Measurements from ENCODE around the gene LYZL1. TPM values are rescaled to one million over a fixed set of nuclear protein-coding genes. Genes with fewer than 3 reads are reported as not detected.
"Not testable (repeated sequence)": the region's sequence is repeated elsewhere in the genome, so short reads cannot be mapped to it uniquely, and the experiment has no call there.

Gene LYZL1
- total and polyA plus RNA-seq, 4 experiments from 2014 or later = not detected

GRCh38 chr10:29292406-29292805, 3.5 kb downstream of the LYZL1 start:
- DNase-seq; H3K36me3 Mint-ChIP-seq; H3K4me3 ChIP-seq (ENCODE audit: low read length in 2 of 2); H3K27me3 ChIP-seq (ENCODE audit: insufficient read depth, low read length); H3K27me3 Mint-ChIP-seq; CTCF ChIA-PET (ENCODE audit: partially characterized antibody); H3K9me3 Mint-ChIP-seq; H3K4me1 ChIP-seq (ENCODE audit: insufficient read depth, low read length); H3K36me3 ChIP-seq (ENCODE audit: insufficient read depth, low read length); H3K27ac ChIP-seq (ENCODE audit: low read depth, low read length); POLR2A ChIA-PET (ENCODE audit: partially characterized antibody); H3K4me1 Mint-ChIP-seq; H3K4me3 Mint-ChIP-seq; H3K9me3 ChIP-seq (ENCODE audit: control insufficient read depth in 1 of 2, low read length in 2 of 2); intact Hi-C loops (cut with micrococcal nuclease); H3K27ac Mint-ChIP-seq: not testable (repeated sequence)

GRCh38 chr10:29295813-29296212, 6.9 kb downstream of the LYZL1 start:
- Mint-ChIP-seq H3K27ac (no peak overlapping the region), H3K27me3 (peaks cover 6 to 11% of the 10 kb centered on the region in 2 donors), H3K4me3 (no peak overlapping the region), H3K9me3 (peaks cover 0 to 20% (median 7%) of the 10 kb centered on the region in 8 donors), H3K36me3 (no peaks in the 10 kb centered on the region), H3K4me1 (no peaks in the 10 kb centered on the region)
- POLR2A ChIA-PET (ENCODE audit: partially characterized antibody) = no interaction called here
- Histone ChIP-seq H3K27ac (ENCODE audit: low read depth, low read length) (no peak overlapping the region), H3K27me3 (ENCODE audit: insufficient read depth, low read length) (no peaks in the 10 kb centered on the region), H3K36me3 (ENCODE audit: insufficient read depth, low read length) (no peaks in the 10 kb centered on the region), H3K4me1 (ENCODE audit: insufficient read depth, low read length) (no peaks in the 10 kb centered on the region), H3K4me3 (ENCODE audit: low read length in 2 of 2) (no peak overlapping the region), H3K9me3 (ENCODE audit: control insufficient read depth in 1 of 2, low read length in 2 of 2) (peaks cover 0 to 8% of the 10 kb centered on the region in 2 donors)
- no peak for DNase-seq
- CTCF ChIA-PET (ENCODE audit: partially characterized antibody) = no interaction called here
- intact Hi-C loops (cut with micrococcal nuclease) = no loop called here

- H3K27me3 Mint-ChIP-seq = peaks cover 6 to 16% of the 10 kb centered on the region in 2 donors
- Histone ChIP-seq H3K4me1 (ENCODE audit: insufficient read depth, low read length) (no peaks in the 10 kb centered on the region), H3K27ac (ENCODE audit: low read depth, low read length) (no peak overlapping the region), H3K36me3 (ENCODE audit: insufficient read depth, low read length) (no peaks in the 10 kb centered on the region), H3K27me3 (ENCODE audit: insufficient read depth, low read length) (no peaks in the 10 kb centered on the region), H3K9me3 (ENCODE audit: control insufficient read depth in 1 of 2, low read length in 2 of 2) (peaks cover 0 to 8% of the 10 kb centered on the region in 2 donors), H3K4me3 (ENCODE audit: low read length in 2 of 2) (no peak overlapping the region)
- no peak for DNase-seq
- intact Hi-C loops (cut with micrococcal nuclease) = no loop called here
- peaks cover 5 to 36% (median 23%) of the 10 kb centered on the region in 8 donors for H3K9me3 Mint-ChIP-seq
- no peak overlapping the region for H3K4me3 Mint-ChIP-seq
- no peaks in the 10 kb centered on the region for H3K4me1 Mint-ChIP-seq
- CTCF ChIA-PET (ENCODE audit: partially characterized antibody) = no interaction called here
- POLR2A ChIA-PET (ENCODE audit: partially characterized antibody) = no interaction called here
- no peaks in the 10 kb centered on the region for H3K36me3 Mint-ChIP-seq
- no peak overlapping the region for H3K27ac Mint-ChIP-seq
Measured at GRCh38 chr10:29297678-29298077, 8.8 kb downstream of the LYZL1 start.

GRCh38 chr10:29301359-29301910, 12.6 kb downstream of the LYZL1 start:
- Histone ChIP-seq H3K27ac (ENCODE audit: low read depth, low read length) (no peak overlapping the region), H3K4me3 (ENCODE audit: low read length in 2 of 2) (no peak overlapping the region), H3K9me3 (ENCODE audit: control insufficient read depth in 1 of 2, low read length in 2 of 2) (peaks cover 0 to 8% of the 10 kb centered on the region in 2 donors), H3K36me3 (ENCODE audit: insufficient read depth, low read length) (no peaks in the 10 kb centered on the region), H3K27me3 (ENCODE audit: insufficient read depth, low read length) (no peaks in the 10 kb centered on the region), H3K4me1 (ENCODE audit: insufficient read depth, low read length) (no peaks in the 10 kb centered on the region)
- Mint-ChIP-seq H3K9me3 (peaks cover 5 to 37% (median 23%) of the 10 kb centered on the region in 8 donors), H3K4me1 (peaks cover 0 to 5% (median 1%) of the 10 kb centered on the region in 4 donors), H3K36me3 (no peaks in the 10 kb centered on the region), H3K27me3 (peaks cover 15 to 25% of the 10 kb centered on the region in 2 donors), H3K27ac (no peak overlapping the region), H3K4me3 (no peak overlapping the region)
- no peak for DNase-seq
- CTCF ChIA-PET (ENCODE audit: partially characterized antibody) = no interaction called here
- POLR2A ChIA-PET (ENCODE audit: partially characterized antibody) = no interaction called here
- intact Hi-C loops (cut with micrococcal nuclease) = loop anchor here (5.0 kb wide), 1 partner anchor 624 kb away; the partner anchor contains the start of gene BAMBI

- POLR2A ChIA-PET (ENCODE audit: partially characterized antibody) = no interaction called here
- H3K4me1 ChIP-seq (ENCODE audit: insufficient read depth, low read length) = no peaks in the 10 kb centered on the region
- no peak overlapping the region for H3K4me3 ChIP-seq (ENCODE audit: low read length in 2 of 2)
- peaks cover 0 to 8% of the 10 kb centered on the region in 2 donors for H3K9me3 ChIP-seq (ENCODE audit: control insufficient read depth in 1 of 2, low read length in 2 of 2)
- no peaks in the 10 kb centered on the region for H3K36me3 Mint-ChIP-seq
- intact Hi-C loops (cut with micrococcal nuclease) = loop anchor here (5.0 kb wide), 1 partner anchor 625 kb away; the partner anchor contains the start of gene BAMBI
- H3K27me3 ChIP-seq (ENCODE audit: insufficient read depth, low read length) = no peaks in the 10 kb centered on the region
- H3K4me1 Mint-ChIP-seq = peaks cover 0 to 5% (median 1%) of the 10 kb centered on the region in 4 donors
- DNase-seq = no peak
- H3K27me3 Mint-ChIP-seq = peaks cover 19 to 28% of the 10 kb centered on the region in 2 donors
- no peak overlapping the region for H3K27ac Mint-ChIP-seq
- CTCF ChIA-PET (ENCODE audit: partially characterized antibody) = interaction anchor here (1.4 kb wide), 1 partner anchor 639 kb away, joined by 3 read pairs; no protein-coding TSS in a partner anchor
- H3K36me3 ChIP-seq (ENCODE audit: insufficient read depth, low read length) = no peaks in the 10 kb centered on the region
- no peak overlapping the region for H3K27ac ChIP-seq (ENCODE audit: low read depth, low read length)
- peaks cover 5 to 33% (median 22%) of the 10 kb centered on the region in 8 donors for H3K9me3 Mint-ChIP-seq
- no peak overlapping the region for H3K4me3 Mint-ChIP-seq
Measured at GRCh38 chr10:29302499-29302898, 13.6 kb downstream of the LYZL1 start.

- Mint-ChIP-seq H3K27me3 (peaks cover 23 to 25% of the 10 kb centered on the region in 2 donors), H3K36me3 (no peaks in the 10 kb centered on the region), H3K4me1 (peaks cover 0 to 5% (median 1%) of the 10 kb centered on the region in 4 donors), H3K4me3 (no peak overlapping the region), H3K27ac (no peak overlapping the region), H3K9me3 (peaks cover 2 to 21% (median 17%) of the 10 kb centered on the region in 8 donors)
- H3K9me3 ChIP-seq (ENCODE audit: control insufficient read depth in 1 of 2, low read length in 2 of 2) = no peaks in the 10 kb centered on the region
- no peaks in the 10 kb centered on the region for H3K36me3 ChIP-seq (ENCODE audit: insufficient read depth, low read length)
- no peak overlapping the region for H3K4me3 ChIP-seq (ENCODE audit: low read length in 2 of 2)
- ChIA-PET CTCF (ENCODE audit: partially characterized antibody) (interaction anchor here (1.1 to 1.7 kb wide), 2 partner anchors 641 to 643 kb away, joined by 3 to 10 read pairs; no protein-coding TSS in a partner anchor), POLR2A (ENCODE audit: partially characterized antibody) (interaction anchor here (0.8 kb wide), 1 partner anchor 27 kb away, joined by 3 read pairs; no protein-coding TSS in a partner anchor)
- intact Hi-C loops (cut with micrococcal nuclease) = loop anchor here (1.0 to 5.0 kb wide), 3 partner anchors 627 to 676 kb away; partner anchors contain the start of gene BAMBI
- DNase-seq = peak in 4 of 5 donors; percentile 6 to 28 (median 16)
- no peaks in the 10 kb centered on the region for H3K4me1 ChIP-seq (ENCODE audit: insufficient read depth, low read length)
- no peaks in the 10 kb centered on the region for H3K27me3 ChIP-seq (ENCODE audit: insufficient read depth, low read length)
- H3K27ac ChIP-seq (ENCODE audit: low read depth, low read length) = no peak overlapping the region
Measured at GRCh38 chr10:29304264-29304994, 15.6 kb downstream of the LYZL1 start.

GRCh38 chr10:29304995-29305335, 16.1 kb downstream of the LYZL1 start:
- H3K36me3 Mint-ChIP-seq = no peaks in the 10 kb centered on the region
- POLR2A ChIA-PET (ENCODE audit: partially characterized antibody) = interaction anchor here (0.8 kb wide), 1 partner anchor 28 kb away, joined by 3 read pairs; no protein-coding TSS in a partner anchor

More at GRCh38 chr10:29304995-29305335, 16.1 kb downstream of the LYZL1 start:
- DNase-seq = no peak
- no peaks in the 10 kb centered on the region for H3K27me3 ChIP-seq (ENCODE audit: insufficient read depth, low read length)
- no peak overlapping the region for H3K27ac ChIP-seq (ENCODE audit: low read depth, low read length)
- Mint-ChIP-seq H3K4me1 (peaks cover 0 to 5% (median 1%) of the 10 kb centered on the region in 4 donors), H3K9me3 (peaks cover 0 to 21% (median 17%) of the 10 kb centered on the region in 8 donors), H3K4me3 (no peak overlapping the region), H3K27me3 (peaks cover 22 to 24% of the 10 kb centered on the region in 2 donors), H3K27ac (no peak overlapping the region)
- CTCF ChIA-PET (ENCODE audit: partially characterized antibody) = interaction anchor here (1.1 to 2.1 kb wide), 3 partner anchors 641 to 643 kb away, joined by 3 to 10 read pairs (median 10); no protein-coding TSS in a partner anchor
- no peaks in the 10 kb centered on the region for H3K36me3 ChIP-seq (ENCODE audit: insufficient read depth, low read length)
- no peaks in the 10 kb centered on the region for H3K4me1 ChIP-seq (ENCODE audit: insufficient read depth, low read length)
- no peaks in the 10 kb centered on the region for H3K9me3 ChIP-seq (ENCODE audit: control insufficient read depth in 1 of 2, low read length in 2 of 2)
- H3K4me3 ChIP-seq (ENCODE audit: low read length in 2 of 2) = no peak overlapping the region
- intact Hi-C loops (cut with micrococcal nuclease) = loop anchor here (1.0 to 5.0 kb wide), 3 partner anchors 628 to 677 kb away; partner anchors contain the start of gene BAMBI

Data from CD4-positive, alpha-beta memory T cell (primary cell).